Measurements from ENCODE around the gene ADI1.

Gene ADI1, protein sequence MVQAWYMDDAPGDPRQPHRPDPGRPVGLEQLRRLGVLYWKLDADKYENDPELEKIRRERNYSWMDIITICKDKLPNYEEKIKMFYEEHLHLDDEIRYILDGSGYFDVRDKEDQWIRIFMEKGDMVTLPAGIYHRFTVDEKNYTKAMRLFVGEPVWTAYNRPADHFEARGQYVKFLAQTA

GRCh38 chr2:3519255-3520205 lies at the start of gene ADI1:
ADI1 (minus strand) TSS chr2:3519531; CDS start chr2:3519487, 44 bp downstream.
- DNase-seq (ENCODE audit: low read depth) = peak; percentile 80

DNA sequence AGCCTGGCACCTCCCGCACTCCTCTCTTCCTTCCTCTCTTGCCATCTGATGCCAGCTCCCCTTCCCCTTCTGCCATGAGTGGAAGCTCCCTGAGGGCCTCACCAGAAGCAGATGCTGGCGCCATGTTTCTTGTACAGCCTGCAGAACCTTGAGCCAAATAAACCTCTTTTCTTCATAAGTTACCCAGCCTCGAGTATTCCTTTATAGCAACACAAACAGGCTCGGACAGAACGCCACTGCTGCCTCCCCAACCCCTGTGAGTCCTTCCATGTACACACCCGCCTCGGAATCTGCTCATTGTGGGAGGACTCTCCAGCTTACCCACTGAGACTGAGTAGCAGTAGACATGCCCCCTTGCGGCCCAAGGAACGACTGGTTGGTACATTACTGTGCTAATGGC lies 47.5 kb upstream of the ADI1 start:
- DNase-seq (ENCODE audit: low read depth) = no peak

DNA sequence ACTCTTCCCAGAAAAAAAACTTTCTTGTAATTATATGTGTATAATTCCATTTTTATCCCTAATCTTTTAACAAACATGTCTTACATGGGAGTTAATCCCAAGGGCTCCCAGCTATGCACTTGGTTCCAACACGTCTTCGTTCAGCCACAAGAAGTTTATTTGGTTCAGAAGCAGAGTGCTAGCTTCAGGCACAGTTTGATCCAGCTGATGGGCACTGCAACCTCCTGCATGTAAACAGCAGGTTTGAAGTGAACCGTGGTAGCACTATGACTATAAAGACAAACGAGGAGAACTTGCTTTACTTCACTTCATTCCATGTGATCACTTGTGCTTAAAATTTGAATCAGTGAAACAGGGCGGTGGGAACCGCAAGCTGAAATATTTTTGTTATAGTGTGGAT lies 45.8 kb upstream of the ADI1 start:
- DNase-seq (ENCODE audit: low read depth) = no peak

GRCh38 chr2:3563521-3563976 lies 44.2 kb upstream of the ADI1 start:
- no peak for DNase-seq (ENCODE audit: low read depth)

DNA sequence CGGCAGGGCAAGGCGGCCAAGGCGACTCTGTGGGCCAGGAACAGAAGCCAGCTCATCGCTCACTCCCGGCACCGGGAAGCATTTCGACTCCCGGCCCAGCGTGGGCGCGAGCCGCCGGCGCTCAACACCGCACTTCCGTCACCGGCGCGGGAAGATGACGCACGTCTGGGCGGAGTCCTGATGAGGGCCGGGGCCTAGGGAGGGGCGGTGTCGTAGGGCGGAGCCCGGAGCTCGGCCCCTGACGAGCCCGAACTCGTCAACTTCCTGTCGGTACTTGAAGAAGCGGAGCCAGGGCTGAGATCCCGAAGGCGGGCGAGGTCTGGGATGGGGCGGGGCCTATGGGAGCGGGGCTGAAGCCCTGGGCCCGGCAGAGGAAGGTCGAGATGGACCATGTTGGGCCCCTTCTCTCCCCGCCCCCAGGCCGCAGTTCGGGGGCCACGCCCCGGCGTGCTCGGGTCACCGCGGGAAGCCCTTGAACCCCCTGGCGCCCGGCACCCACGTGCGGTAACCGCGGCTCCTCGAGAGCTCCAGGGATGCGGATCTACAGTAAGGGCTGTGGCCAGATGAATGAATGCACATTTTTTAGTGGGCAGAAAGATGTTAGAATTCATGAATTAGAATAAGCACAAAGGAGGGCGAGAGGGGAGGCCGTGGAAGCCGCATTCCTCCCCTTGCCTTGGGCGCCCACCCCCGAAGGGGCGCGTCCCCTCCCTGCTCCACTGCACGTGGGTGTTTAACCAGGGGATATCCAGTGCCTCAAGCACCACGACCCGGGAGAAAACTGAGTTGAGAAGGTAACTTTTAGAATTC lies 39.1 kb upstream of the ADI1 start, which contains the start of gene RNASEH1:
Gene RNASEH1 (minus strand): TSS at position 129 of the 810 bp plus-strand sequence. CDS start 73 bp downstream, at position 56.
- peak; percentile 99 for DNase-seq (ENCODE audit: low read depth)

- DNase-seq (ENCODE audit: low read depth) = no peak
Observed at GRCh38 chr2:3557639-3558204, 38.4 kb upstream of the ADI1 start.

DNA sequence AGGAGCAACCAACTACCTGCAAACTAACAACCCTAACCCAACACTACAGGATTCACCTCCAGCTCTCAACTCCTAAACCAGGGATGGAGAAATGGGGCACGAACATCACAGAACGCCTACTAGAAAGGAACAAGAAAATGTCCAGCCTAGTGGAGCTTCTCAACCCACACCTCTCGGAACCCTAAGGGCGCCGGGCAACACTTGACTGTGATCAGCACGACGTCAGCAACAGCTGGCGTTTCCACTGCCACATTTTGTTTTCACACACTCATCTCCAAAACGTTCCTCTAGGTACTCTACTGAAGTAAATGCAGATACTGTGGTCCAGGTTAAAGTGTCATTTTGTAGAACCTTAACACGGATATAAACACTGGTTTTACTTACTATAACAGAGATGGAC lies 34.6 kb upstream of the ADI1 start:
- DNase-seq (ENCODE audit: low read depth) = no peak

DNA sequence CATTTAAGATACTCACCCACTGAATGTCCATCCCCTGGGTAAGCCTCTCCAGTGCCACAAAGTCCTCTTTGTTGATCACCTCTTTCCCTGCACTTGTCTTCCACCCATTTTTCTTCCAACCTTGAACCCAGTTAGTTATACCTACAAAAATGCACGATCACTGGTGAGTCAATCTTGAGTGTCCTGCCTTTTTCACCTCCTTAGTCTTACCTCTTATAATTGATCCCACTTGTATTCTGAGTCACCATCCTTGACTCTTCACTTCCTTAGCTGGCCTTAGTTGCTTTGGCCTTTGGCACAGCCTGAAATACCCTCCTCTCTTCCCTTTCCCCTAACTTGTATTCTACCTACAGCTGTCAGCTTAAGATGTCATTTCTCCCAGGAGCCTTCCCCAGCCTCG lies 28.6 kb upstream of the ADI1 start:
- no peak for DNase-seq (ENCODE audit: low read depth)

GRCh38 chr2:3545788-3546478 lies 26.6 kb upstream of the ADI1 start:
- DNase-seq (ENCODE audit: low read depth) = no peak

DNA sequence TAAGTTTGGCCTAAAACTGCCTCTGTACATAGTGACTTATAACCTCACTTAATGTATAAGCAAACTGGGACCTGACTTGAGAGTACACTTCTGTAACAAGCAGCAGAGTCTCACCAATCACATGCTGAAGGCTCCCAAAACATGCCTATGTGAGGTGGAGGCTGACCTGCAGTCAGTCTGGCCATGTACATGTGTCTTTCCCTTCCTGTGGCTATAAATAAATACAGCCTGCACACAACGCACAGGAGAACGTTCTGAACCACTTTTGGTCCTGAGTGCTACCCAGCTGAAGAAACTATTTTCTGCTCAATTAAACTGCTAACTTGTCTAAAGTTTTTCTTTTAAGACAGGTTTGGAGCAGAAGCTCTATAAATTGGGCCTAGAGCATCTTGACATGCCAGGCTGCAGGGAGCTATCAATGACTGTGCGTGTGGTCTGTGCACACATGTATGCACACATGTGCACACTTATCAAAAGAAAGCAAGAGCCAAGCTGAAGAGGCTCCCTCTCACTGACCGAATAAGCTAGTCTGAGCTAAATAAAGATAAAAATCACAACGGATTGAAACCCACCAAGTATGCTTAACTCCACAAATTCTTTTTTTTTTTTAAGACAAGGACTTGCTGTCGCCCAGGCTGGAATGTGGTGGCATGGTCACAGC lies 23.8 kb upstream of the ADI1 start:
- no peak for DNase-seq (ENCODE audit: low read depth)

- no peak for DNase-seq (ENCODE audit: low read depth)
Observed at GRCh38 chr2:3542107-3542506, 22.8 kb upstream of the ADI1 start.

DNA sequence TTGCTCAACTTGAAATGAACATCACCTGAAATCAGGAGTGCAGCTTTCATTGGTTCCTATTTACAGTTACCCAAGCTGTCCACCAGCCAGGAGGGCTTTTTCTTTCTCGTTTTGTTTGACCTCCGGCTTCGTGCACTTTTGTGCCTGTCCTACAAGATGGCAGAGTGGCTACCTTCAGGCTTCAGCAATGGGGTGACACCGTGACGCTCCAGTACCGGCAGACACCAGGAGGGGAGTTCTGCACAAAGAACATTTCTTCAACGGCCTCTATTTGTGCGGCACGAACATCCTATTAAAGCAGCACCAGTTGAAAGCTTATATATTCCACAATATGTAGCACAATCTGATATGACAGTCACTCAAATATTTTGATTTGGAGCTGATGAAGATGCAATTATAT lies 20.5 kb upstream of the ADI1 start:
- no peak for DNase-seq (ENCODE audit: low read depth)

DNA sequence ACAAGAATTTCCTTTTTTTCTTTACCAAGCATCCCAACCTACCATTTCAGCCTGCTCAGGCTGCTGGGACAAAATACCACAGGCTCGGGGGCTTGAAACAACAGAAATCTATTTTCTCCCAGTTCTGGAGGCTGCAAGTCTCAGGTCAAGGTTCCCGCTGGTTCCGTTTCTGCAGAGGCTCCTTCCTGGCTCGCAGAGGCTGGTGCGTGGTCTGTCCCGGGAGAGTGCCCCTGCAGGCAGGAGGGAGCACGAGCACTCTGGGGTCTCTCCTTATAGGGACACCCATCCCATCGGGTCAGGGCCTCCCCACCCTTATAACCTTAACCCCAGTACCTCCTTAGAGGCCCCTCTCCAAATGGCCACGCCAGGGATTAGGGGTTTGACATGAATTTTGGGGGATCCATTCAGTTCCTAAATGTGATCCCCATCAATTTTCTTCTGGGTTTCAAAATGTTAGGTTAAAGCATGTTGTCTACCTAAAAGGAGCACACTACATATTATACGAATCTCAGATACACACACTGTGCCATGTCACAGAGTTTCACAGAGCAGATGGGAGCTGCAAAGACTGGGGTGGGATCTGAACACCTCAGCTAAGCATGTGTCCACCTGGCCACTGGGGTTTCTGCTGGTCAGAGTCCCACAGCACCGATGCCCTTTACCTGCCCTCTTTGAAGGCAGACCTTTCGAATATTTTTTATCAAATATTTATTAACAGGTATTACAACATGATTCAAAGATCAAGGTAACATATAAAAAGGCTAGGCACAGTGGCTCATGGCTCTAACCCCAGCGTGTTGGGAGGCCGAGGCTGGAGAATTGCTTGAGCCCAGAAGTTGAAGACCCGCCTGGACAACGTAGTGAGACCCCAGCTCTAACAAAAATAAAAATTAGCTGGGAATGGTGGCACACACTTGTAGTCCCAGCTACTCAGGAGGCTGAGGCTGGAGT lies 17.6 kb upstream of the ADI1 start:
- peak; percentile 68 for DNase-seq (ENCODE audit: low read depth)

GRCh38 chr2:3535794-3536681 lies 16.7 kb upstream of the ADI1 start:
- peak; percentile 96 for DNase-seq (ENCODE audit: low read depth)

- DNase-seq (ENCODE audit: low read depth) = no peak
Observed at GRCh38 chr2:3535467-3535793, 16.1 kb upstream of the ADI1 start.

- no peak for DNase-seq (ENCODE audit: low read depth)
Observed at GRCh38 chr2:3534251-3534814, 15.0 kb upstream of the ADI1 start.

GRCh38 chr2:3533836-3534235 lies 14.5 kb upstream of the ADI1 start:
- no peak for DNase-seq (ENCODE audit: low read depth)

DNA sequence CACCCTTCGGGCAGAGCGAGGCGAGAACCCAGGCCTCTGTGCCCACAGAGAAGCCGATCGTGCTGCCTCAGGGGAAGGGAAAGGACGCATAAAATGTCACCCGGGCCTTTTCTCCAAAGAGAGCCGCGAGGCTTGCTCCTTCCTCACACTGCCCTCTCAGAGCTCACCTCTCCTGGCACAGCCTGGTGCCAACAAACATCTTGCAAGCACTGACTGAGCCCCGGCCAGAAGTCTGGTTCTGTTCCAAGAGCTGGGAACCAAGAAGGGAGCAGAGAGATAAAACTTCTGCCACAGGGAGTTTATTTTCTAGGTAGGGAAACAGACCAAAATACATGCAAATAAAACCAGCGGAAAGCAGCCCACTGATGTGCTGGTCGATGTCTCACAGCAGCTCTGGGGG lies 13.6 kb upstream of the ADI1 start:
- DNase-seq (ENCODE audit: low read depth) = no peak

All from EH (cell line).